SK-N-SH treated with all-trans-retinoic acid at 6 μM for 48 hours (cell line): ENCODE results near the gene CNTN6.

Experiments used
- ATAC-seq: fragments of 200-7000 bp; cut with Tn5 transposase; 3 replicates; pipeline ENCODE4 v1.9.1; 2020; ENCODE audit warnings: mild to moderate bottlenecking, moderate library complexity
- ARNTL ChIP-seq: fragments of 450-650 bp; formaldehyde crosslinking; IDR thresholded peaks from 2 replicates; pipeline ENCODE4 v1.5.0; 2020; ENCODE audit warnings: low read depth, mild to moderate bottlenecking, moderate library complexity, borderline replicate concordance
- CREB5 ChIP-seq: fragments of 250-450 bp; sonication (Bioruptor Pico); IDR thresholded peaks from 2 replicates; pipeline ENCODE4 v1.5.1; 2020; ENCODE audit warnings: low read depth, mild to moderate bottlenecking, moderate library complexity
- CSDC2 ChIP-seq: fragments of 250-450 bp; sonication (Bioruptor Pico); IDR thresholded peaks from 2 replicates; pipeline ENCODE4 v1.5.0; 2020; ENCODE audit warnings: mild to moderate bottlenecking, moderate library complexity
- ESRRG ChIP-seq: fragments of 250-450 bp; sonication (Bioruptor Pico); IDR thresholded peaks from 2 replicates; pipeline ENCODE4 v1.6.1; 2021; ENCODE audit warnings: mild to moderate bottlenecking
- GLIS3 ChIP-seq: fragments of 250-450 bp; sonication (Bioruptor Pico); IDR thresholded peaks from 2 replicates; pipeline ENCODE4 v1.5.0; 2020; ENCODE audit warnings: mild to moderate bottlenecking, moderate library complexity
- ISL1 ChIP-seq: fragments of 250-450 bp; sonication (Bioruptor Pico); IDR thresholded peaks from 2 replicates; pipeline ENCODE4 v2.1.2; 2022; ENCODE audit warnings: mild to moderate bottlenecking, moderate library complexity
- OSR1 ChIP-seq: fragments of 250-450 bp; sonication (Bioruptor Pico); IDR thresholded peaks from 2 replicates; pipeline ENCODE4 v1.8.0; 2022; ENCODE audit warnings: moderate library complexity, mild to moderate bottlenecking, inconsistent platforms
- PPARA ChIP-seq: fragments of 250-450 bp; sonication (Bioruptor Pico); IDR thresholded peaks from 2 replicates; pipeline ENCODE4 v1.5.0; 2020; ENCODE audit warnings: mild to moderate bottlenecking, borderline replicate concordance
- RARB ChIP-seq: fragments of 250-450 bp; sonication (Bioruptor Pico); IDR thresholded peaks from 2 replicates; pipeline ENCODE4 v1.8.0; 2021; ENCODE audit warnings: mild to moderate bottlenecking, moderate library complexity
- TCF4 ChIP-seq: fragments of 250-450 bp; sonication (Bioruptor Pico); IDR thresholded peaks from 2 replicates; pipeline ENCODE4 v1.8.0; 2021; ENCODE audit warnings: mild to moderate bottlenecking, moderate library complexity, borderline replicate concordance
- TOX ChIP-seq: fragments of 250-450 bp; sonication (Bioruptor Pico); IDR thresholded peaks from 2 replicates; pipeline ENCODE4 v1.8.0; 2021; ENCODE audit warnings: mild to moderate bottlenecking, moderate library complexity, borderline replicate concordance
- ZC3H10 ChIP-seq: fragments of 250-450 bp; sonication (Bioruptor Pico); IDR thresholded peaks from 2 replicates; pipeline ENCODE4 v1.5.1; 2021; ENCODE audit warnings: mild to moderate bottlenecking, moderate library complexity
- ZFP3 ChIP-seq: fragments of 250-450 bp; sonication (Bioruptor Pico); IDR thresholded peaks from 2 replicates; pipeline ENCODE4 v1.5.0; 2020; ENCODE audit warnings: mild to moderate bottlenecking, moderate library complexity
- ZNF565 ChIP-seq: fragments of 450-650 bp; formaldehyde crosslinking; conservative IDR thresholded peaks from 2 replicates; pipeline ENCODE4 v1.5.0; 2020; ENCODE audit warnings: low read depth, mild to moderate bottlenecking, moderate library complexity
- ZNF70 ChIP-seq: fragments of 450-650 bp; formaldehyde crosslinking; IDR thresholded peaks from 2 replicates; pipeline ENCODE4 v1.5.0; 2020; ENCODE audit warnings: mild to moderate bottlenecking, moderate library complexity
- ZNF8 ChIP-seq: fragments of 450-650 bp; formaldehyde crosslinking; IDR thresholded peaks from 2 replicates; pipeline ENCODE4 v1.5.0; 2020; ENCODE audit warnings: mild to moderate bottlenecking, moderate library complexity
- TF ChIP-seq, protein P1 (sequence below): fragments of 250-450 bp; sonication (Bioruptor Pico); IDR thresholded peaks from 2 replicates; pipeline ENCODE4 v1.5.0; 2020; ENCODE audit warnings: mild to moderate bottlenecking, moderate library complexity
- TF ChIP-seq, protein P2 (sequence below): fragments of 250-450 bp; sonication (Bioruptor Pico); IDR thresholded peaks from 2 replicates; pipeline ENCODE4 v1.5.1; 2021; ENCODE audit warnings: mild to moderate bottlenecking, moderate library complexity

The CNTN6 gene

GRCh38 chr3:1330107-1330506, 237.3 kb downstream of the CNTN6 start:
- ATAC-seq, result no peak
- TF ChIP-seq PPARA (CRISPR knock-in tag) (no peak), GLIS3 (no peak), RARB (CRISPR knock-in tag) (no peak), TOX (CRISPR knock-in tag) (no peak), OSR1 (no peak), CSDC2 (CRISPR knock-in tag) (no peak), ARNTL (no peak), ISL1 (CRISPR knock-in tag) (no peak)

GRCh38 chr3:1346386-1346785, 253.6 kb downstream of the CNTN6 start:
- TF ChIP-seq ESRRG (CRISPR knock-in tag), result no peak
- no peak for TF ChIP-seq TOX (CRISPR knock-in tag)
- no peak for TF ChIP-seq OSR1
- TF ChIP-seq, protein P1, sequence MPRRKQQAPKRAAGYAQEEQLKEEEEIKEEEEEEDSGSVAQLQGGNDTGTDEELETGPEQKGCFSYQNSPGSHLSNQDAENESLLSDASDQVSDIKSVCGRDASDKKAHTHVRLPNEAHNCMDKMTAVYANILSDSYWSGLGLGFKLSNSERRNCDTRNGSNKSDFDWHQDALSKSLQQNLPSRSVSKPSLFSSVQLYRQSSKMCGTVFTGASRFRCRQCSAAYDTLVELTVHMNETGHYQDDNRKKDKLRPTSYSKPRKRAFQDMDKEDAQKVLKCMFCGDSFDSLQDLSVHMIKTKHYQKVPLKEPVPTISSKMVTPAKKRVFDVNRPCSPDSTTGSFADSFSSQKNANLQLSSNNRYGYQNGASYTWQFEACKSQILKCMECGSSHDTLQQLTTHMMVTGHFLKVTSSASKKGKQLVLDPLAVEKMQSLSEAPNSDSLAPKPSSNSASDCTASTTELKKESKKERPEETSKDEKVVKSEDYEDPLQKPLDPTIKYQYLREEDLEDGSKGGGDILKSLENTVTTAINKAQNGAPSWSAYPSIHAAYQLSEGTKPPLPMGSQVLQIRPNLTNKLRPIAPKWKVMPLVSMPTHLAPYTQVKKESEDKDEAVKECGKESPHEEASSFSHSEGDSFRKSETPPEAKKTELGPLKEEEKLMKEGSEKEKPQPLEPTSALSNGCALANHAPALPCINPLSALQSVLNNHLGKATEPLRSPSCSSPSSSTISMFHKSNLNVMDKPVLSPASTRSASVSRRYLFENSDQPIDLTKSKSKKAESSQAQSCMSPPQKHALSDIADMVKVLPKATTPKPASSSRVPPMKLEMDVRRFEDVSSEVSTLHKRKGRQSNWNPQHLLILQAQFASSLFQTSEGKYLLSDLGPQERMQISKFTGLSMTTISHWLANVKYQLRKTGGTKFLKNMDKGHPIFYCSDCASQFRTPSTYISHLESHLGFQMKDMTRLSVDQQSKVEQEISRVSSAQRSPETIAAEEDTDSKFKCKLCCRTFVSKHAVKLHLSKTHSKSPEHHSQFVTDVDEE (CRISPR knock-in tag), result no peak
- no peak for TF ChIP-seq CSDC2 (CRISPR knock-in tag)
- no peak for TF ChIP-seq ZFP3 (CRISPR knock-in tag)
- TF ChIP-seq ZNF565, result no peak
- ATAC-seq, result no peak

DNA sequence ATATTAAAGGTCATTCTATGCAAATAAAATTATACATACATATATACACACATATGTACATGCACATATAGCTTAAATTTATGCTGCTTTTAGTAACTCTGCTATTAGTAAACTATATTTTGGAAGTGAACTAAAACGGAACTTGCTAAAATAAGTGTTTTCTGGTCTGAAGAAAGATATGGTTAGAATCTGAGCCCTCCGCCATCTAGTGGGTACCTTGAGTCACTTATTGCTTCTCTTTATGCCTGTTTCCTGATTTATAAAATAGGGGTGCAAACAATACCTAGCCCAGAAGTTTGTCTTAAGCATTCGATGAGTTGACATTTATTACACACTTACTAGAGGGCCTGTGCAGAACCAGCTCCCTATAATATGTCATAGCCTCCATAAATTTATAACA, 255.7 kb downstream of the CNTN6 start:
- TF ChIP-seq RARB (CRISPR knock-in tag) (no peak), ZNF70 (CRISPR knock-in tag) (no peak), ZFP3 (CRISPR knock-in tag) (no peak), ZNF565 (no peak), CSDC2 (CRISPR knock-in tag) (no peak), ESRRG (CRISPR knock-in tag) (no peak), ISL1 (CRISPR knock-in tag) (no peak), OSR1 (no peak), ZNF8 (CRISPR knock-in tag) (no peak), ZC3H10 (no peak), PPARA (CRISPR knock-in tag) (no peak), GLIS3 (no peak), CREB5 (CRISPR knock-in tag) (no peak), TOX (CRISPR knock-in tag) (no peak)
- TF ChIP-seq, protein P2, sequence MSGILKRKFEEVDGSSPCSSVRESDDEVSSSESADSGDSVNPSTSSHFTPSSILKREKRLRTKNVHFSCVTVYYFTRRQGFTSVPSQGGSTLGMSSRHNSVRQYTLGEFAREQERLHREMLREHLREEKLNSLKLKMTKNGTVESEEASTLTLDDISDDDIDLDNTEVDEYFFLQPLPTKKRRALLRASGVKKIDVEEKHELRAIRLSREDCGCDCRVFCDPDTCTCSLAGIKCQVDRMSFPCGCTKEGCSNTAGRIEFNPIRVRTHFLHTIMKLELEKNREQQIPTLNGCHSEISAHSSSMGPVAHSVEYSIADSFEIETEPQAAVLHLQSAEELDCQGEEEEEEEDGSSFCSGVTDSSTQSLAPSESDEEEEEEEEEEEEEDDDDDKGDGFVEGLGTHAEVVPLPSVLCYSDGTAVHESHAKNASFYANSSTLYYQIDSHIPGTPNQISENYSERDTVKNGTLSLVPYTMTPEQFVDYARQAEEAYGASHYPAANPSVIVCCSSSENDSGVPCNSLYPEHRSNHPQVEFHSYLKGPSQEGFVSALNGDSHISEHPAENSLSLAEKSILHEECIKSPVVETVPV (CRISPR knock-in tag), result no peak
- TF ChIP-seq, protein P1 (CRISPR knock-in tag), result no peak
- no peak for ATAC-seq

DNA sequence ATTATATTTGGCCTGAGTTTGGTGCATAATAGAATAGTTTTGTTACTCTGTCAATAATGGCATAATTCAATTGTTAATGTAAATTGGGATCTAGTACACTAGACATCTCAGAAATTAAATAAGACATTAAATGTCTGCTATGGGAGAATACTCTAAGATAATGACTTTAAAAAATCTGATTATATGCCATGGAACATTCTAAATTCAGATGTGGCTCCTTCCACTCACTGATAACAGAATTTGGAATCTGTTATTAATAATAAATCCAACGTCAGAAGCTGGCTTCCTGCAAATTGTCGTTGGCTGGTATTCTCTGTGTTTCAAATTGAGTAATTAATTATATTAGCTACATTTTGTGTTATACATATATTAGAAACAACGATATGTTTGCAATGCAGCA, 258.1 kb downstream of the CNTN6 start:
- TF ChIP-seq, protein P1 (CRISPR knock-in tag), result peak; percentile 47; the same call in 1 of the 2 replicates
- TF ChIP-seq ZC3H10 (no peak), ISL1 (CRISPR knock-in tag) (peak; percentile 77), TCF4 (CRISPR knock-in tag) (peak; percentile 91), ZNF70 (CRISPR knock-in tag) (0 out of 2 replicates have a peak, but pooled peaks have one; percentile 5)
- TF ChIP-seq, protein P2 (CRISPR knock-in tag), result peak; percentile 53; the same call in 1 of the 2 replicates
- no peak for ATAC-seq
